Measurements from ENCODE around the gene PTPRH.

DNA sequence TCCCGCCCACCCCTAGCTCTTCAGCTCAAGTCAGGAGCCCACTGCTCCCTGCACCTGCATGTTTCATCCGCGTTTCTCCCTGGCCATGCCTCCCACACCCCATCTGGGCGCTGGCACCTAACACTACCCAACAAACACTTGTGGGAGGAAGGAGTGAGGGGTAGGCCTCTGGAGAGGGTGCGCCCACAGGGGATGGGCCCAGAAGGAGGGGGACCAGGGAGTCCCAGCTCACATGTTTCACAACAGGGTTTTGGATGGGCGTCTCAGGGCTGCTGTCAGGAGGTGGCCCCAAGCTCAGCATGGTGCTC lies 31.4 kb upstream of the PTPRH start:
- TF ChIP-seq POLR2A (IDR thresholded peaks at IDR 0.05; ENCODE audit: low read length): no peak
- no peak for TF ChIP-seq GATA1 (IDR thresholded peaks at IDR 0.05; ENCODE audit: low read depth, low read length)
